GM19463 (cell line): ENCODE data around the gene MORF4L1.
"Not testable (repeated sequence)": the region's sequence is repeated elsewhere in the genome, so short reads cannot be mapped to it uniquely, and the experiment has no call there.

Experiments
- ATAC-seq: cut with Tn5 transposase; IDR thresholded peaks from one replicate; pipeline ENCODE4 v1.9.1; 2021; ENCODE audit warnings: mild to moderate bottlenecking, moderate library complexity; ENCODE audit not compliant: unreplicated experiment

MORF4L1 gene

GRCh38 chr15:78898540-78898939, 25.9 kb downstream of the MORF4L1 start:
- no peak for ATAC-seq

GRCh38 chr15:78900819-78901533, 28.3 kb downstream of the MORF4L1 start:
- ATAC-seq: not testable (repeated sequence)

GRCh38 chr15:78902281-78903032, 29.8 kb downstream of the MORF4L1 start:
- ATAC-seq: not testable (repeated sequence)

GRCh38 chr15:78904599-78905358, 32.1 kb downstream of the MORF4L1 start:
- no peak for ATAC-seq

GRCh38 chr15:78906316-78906620, 33.6 kb downstream of the MORF4L1 start:
- no peak for ATAC-seq

GRCh38 chr15:78907577-78907976, 34.9 kb downstream of the MORF4L1 start:
- no peak for ATAC-seq

GRCh38 chr15:78909160-78909695, 36.5 kb downstream of the MORF4L1 start:
- no peak for ATAC-seq

- no peak for ATAC-seq
These were observed 37.1 kb downstream of the MORF4L1 start for GRCh38 chr15:78909791-78910228.

- no peak for ATAC-seq
These were observed 37.6 kb downstream of the MORF4L1 start for GRCh38 chr15:78910271-78910670.

- no peak for ATAC-seq
These were observed 39.6 kb downstream of the MORF4L1 start for GRCh38 chr15:78912316-78912715.

- no peak for ATAC-seq
These were observed 40.3 kb downstream of the MORF4L1 start for GRCh38 chr15:78913012-78913411.

- ATAC-seq: no peak
These were observed 41.5 kb downstream of the MORF4L1 start for GRCh38 chr15:78914027-78914764.

- no peak for ATAC-seq
These were observed 42.8 kb downstream of the MORF4L1 start for GRCh38 chr15:78915341-78916087.

- no peak for ATAC-seq
These were observed 43.4 kb downstream of the MORF4L1 start for GRCh38 chr15:78916088-78916487.

- no peak for ATAC-seq
These were observed 45.2 kb downstream of the MORF4L1 start for GRCh38 chr15:78917888-78918287.

GRCh38 chr15:78921517-78921916, 48.8 kb downstream of the MORF4L1 start:
- ATAC-seq: no peak

- ATAC-seq: no peak
These were observed 49.2 kb downstream of the MORF4L1 start for GRCh38 chr15:78921940-78922339.

GRCh38 chr15:78922527-78922926, 49.8 kb downstream of the MORF4L1 start:
- no peak for ATAC-seq

- ATAC-seq: no peak
These were observed 50.3 kb downstream of the MORF4L1 start for GRCh38 chr15:78923015-78923414.
